HG03571 (cell line): ENCODE results near the gene COLEC11.
"Not testable (repeated sequence)": the region's sequence is repeated elsewhere in the genome, so short reads cannot be mapped to it uniquely, and the experiment has no call there.

ENCODE experiments used
- ATAC-seq: cut with Tn5 transposase; IDR thresholded peaks from one replicate; pipeline ENCODE4 v1.9.1; 2021; ENCODE audit not compliant: unreplicated experiment

COLEC11 gene

GRCh38 chr2:3594493-3595281, at the start of gene COLEC11:
TSS of gene COLEC11 (plus strand) at chr2:3595112. CDS start at chr2:3604341, 9,229 bp downstream.
- ATAC-seq = no peak

- ATAC-seq = no peak
Measured at GRCh38 chr2:3545788-3546478, 49.0 kb upstream of the COLEC11 start.

- ATAC-seq = no peak
Measured at GRCh38 chr2:3547915-3548314, 47.0 kb upstream of the COLEC11 start.

- no peak for ATAC-seq
Measured at GRCh38 chr2:3553946-3554345, 41.0 kb upstream of the COLEC11 start.

- peak; percentile 21 for ATAC-seq
Measured at GRCh38 chr2:3557639-3558204, 37.2 kb upstream of the COLEC11 start.

- peak; percentile 95 for ATAC-seq
Measured at GRCh38 chr2:3558205-3559014, 36.5 kb upstream of the COLEC11 start, which contains the start of gene RNASEH1. TSS of gene RNASEH1 (minus strand) at chr2:3558333. CDS start at chr2:3558260, 73 bp downstream.

GRCh38 chr2:3563521-3563976, 31.4 kb upstream of the COLEC11 start:
- ATAC-seq = peak; percentile 43

GRCh38 chr2:3565117-3565516, 29.8 kb upstream of the COLEC11 start:
- no peak for ATAC-seq

GRCh38 chr2:3566806-3567205, 28.1 kb upstream of the COLEC11 start:
- no peak for ATAC-seq

- not testable (repeated sequence) for ATAC-seq
Measured at GRCh38 chr2:3569656-3570055, 25.3 kb upstream of the COLEC11 start.

- ATAC-seq = no peak
Measured at GRCh38 chr2:3571284-3571683, 23.6 kb upstream of the COLEC11 start.

- no peak for ATAC-seq
Measured at GRCh38 chr2:3572620-3573019, 22.3 kb upstream of the COLEC11 start.

- no peak for ATAC-seq
Measured at GRCh38 chr2:3574155-3574554, 20.8 kb upstream of the COLEC11 start.

GRCh38 chr2:3575534-3576262, 19.2 kb upstream of the COLEC11 start:
- ATAC-seq = peak; percentile 26

- ATAC-seq = not testable (repeated sequence)
Measured at GRCh38 chr2:3576263-3576630, 18.7 kb upstream of the COLEC11 start.

GRCh38 chr2:3578987-3579386, 15.9 kb upstream of the COLEC11 start:
- no peak for ATAC-seq

GRCh38 chr2:3580449-3580848, 14.5 kb upstream of the COLEC11 start:
- ATAC-seq = no peak

- no peak for ATAC-seq
Measured at GRCh38 chr2:3581367-3582262, 13.3 kb upstream of the COLEC11 start.

- ATAC-seq = no peak
Measured at GRCh38 chr2:3584076-3584475, 10.8 kb upstream of the COLEC11 start.
